Activated CD8-positive, alpha-beta memory T cell treated with anti-CD3 and anti-CD28 coated beads, Interleukin-2, amount 50 U/mL, for 1 hour (primary cell): ENCODE data around the gene RPS10.

Source experiments
- DNase-seq: peaks from one replicate; pipeline ENCODE4 v3.0.0-alpha.2; 2020; ENCODE audit errors: extremely low read depth

RPS10 gene

DNA sequence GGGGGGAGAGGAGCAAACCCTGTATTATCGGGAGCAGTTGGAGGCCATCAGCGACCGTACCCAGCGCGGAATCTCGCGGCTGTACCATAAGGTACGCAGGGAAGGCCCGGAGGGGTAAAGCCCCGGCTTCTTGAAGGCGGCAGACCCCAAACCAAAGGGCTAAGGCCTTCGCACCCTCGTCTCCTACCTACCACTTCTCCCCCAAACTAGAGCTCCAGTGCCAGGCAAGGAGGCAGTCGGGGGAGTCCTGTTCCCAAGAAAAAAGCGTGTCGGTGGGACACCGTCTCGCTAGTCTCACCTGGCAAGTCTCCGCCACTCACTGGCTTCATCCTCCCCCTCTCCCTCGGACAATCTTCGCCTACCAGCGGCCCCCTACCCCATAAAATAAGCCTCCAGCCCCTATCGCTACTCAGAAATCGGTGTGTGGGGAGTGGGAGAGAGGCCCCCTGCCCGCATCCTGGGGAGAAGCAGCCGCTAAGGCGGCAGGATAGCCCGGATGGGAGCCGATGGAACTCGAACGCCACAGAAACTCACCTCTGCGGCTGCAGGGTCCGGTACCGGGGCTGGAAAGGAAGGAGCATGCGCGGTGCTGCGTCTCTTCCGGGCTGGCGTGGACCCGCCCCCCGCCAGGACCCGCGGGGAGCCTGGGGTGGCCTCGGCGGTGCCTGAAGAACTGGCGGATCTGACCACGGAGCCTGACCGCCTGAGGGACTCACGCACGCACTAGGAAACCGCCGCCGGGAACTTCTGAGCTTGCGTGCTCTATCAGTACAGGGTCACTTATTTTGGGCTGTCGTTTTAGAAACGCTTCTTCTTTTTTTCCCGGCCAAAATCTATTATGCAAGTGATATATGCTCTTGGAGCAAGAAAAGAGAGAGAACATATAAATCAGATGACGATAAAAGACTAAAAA is at the start of gene RPS10:
TSS of gene RPS10 (minus strand) at position 572 of the 913 bp plus-strand sequence. CDS start 848 bp downstream, outside the sequence.
- DNase-seq, result peak; percentile 61

DNA sequence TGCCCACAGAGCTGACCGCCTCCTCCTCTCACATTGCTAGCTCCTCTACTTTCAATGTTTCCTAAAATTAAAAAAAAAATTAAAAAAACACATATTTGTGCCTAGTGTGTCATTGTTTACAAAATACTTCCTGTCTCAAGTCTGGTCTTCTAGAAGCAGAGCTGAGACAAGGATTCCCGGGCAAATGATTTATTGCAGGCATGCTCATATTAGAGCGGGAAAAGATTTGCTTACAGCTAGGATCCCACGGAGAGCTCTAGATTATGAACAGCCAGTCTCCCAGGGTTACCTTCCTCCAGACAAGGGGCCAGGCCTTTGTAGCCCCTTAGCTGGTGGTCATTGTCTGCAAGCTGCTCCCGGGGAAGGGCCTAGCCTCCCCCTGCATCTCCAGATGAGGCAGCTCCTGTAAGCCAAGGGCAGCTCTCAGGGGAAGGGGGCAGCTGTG is 49.4 kb upstream of the RPS10 start:
- no peak for DNase-seq

- DNase-seq, result no peak
Measured at GRCh38 chr6:34474754-34475153, 48.9 kb upstream of the RPS10 start.

- no peak for DNase-seq
Measured at GRCh38 chr6:34473967-34474366, 48.1 kb upstream of the RPS10 start.

GRCh38 chr6:34472425-34472824 is 46.6 kb upstream of the RPS10 start:
- DNase-seq, result no peak

DNA sequence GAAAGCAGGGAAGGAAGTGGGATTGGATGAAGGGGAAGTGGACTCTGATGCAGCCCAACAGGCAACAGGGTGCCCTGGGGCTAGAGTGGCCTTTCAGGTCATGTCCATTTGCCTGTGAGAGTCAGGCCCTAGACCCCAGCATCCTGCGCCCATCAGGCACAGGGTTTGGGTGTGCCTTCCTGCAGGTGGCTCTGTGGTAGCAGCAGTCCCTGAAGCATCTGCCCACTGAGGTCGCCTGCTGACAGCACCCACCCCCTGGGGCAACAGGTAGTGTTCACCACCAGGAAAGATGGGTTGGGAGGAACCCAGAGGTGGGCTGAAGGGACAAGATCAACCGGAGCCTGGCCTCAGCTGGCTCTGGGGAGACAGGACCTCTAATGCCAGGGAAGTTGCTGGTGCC is 43.6 kb upstream of the RPS10 start:
- no peak for DNase-seq

- DNase-seq, result no peak
Measured at GRCh38 chr6:34468378-34468892, 42.6 kb upstream of the RPS10 start.

DNA sequence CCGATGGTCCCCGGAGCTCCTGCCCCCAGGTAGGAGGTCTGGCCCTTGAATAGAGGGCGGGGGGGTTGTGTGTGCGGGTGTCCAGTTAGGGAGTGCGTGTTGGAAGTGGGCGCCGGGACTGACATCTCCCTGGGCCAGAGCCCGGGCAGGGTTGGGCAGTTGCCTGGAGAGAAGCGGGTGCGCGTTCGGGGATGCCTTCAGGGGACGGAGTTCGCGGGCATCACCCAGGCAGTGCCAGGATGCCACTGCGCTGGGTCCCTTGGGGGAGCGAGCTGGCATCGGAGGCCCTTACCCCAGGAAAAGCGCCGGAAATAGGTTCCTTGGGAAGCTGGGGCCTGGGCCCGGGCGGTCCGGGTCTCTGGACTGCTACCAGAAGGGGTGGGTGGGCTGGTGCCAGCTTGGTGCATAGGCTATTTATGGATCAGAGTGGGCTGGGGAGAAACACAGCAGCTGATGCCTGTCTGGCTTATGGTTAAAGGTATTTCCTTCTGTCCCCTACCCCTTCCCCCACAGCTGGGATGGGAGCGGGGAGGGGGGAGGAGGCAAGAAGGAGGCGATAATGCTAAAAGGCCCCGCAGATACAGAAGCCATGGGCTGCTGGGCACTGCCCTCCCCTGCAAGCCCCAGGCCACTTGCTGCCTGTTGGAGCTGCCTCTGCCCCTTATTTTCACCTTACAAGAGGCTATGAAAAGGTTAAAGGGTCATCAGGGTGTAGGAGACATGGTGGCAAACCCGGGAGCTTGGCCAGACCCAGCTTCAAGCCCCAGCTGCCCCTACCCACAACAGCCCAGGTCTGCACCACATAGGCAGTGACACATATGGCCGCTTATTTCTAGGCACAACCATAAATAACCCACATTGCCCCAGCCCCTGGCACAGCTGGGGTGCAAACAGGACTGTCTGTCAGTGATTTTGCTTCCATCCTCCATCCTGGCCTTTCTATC is 40.6 kb upstream of the RPS10 start:
- DNase-seq, result no peak

DNA sequence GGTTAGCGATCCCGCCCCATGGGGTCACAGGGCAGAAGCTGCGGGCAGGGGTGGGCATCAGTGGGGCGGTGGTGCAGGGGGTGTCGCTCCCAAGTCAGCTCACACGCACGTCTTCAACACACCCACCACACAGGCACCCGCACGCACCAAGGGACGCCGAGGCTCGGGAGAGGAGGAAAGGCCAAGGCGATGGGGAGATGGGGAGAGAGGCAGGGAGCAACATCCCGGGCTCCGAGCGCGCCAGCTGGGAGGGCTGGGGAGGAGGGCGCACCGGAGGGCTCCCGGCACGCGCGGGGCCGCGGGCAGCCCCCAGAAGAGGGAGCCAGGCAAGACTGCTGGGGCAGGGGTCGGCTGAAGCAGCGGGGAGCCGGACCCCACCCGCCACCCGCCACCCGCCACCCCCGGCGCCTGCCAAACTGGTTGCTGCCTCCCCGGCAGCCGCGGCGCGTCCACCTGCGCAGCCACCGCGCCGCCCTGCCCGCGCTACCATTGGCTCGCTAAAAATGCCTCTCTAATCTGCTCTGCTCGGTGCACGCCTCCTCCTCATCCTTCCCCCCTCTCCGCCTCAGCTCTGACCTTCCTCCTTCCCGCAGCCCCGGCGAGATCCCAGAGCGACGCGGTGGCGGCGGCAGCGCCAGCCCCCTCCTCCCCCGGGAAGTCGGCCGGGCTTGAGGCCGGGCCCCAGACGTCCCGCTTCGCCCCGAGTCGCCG is 39.8 kb upstream of the RPS10 start, which contains the start of gene PACSIN1:
TSS of gene PACSIN1 (plus strand) at position 546 of the 711 bp plus-strand sequence. CDS start 60,230 bp downstream, outside the sequence.
- no peak for DNase-seq

DNA sequence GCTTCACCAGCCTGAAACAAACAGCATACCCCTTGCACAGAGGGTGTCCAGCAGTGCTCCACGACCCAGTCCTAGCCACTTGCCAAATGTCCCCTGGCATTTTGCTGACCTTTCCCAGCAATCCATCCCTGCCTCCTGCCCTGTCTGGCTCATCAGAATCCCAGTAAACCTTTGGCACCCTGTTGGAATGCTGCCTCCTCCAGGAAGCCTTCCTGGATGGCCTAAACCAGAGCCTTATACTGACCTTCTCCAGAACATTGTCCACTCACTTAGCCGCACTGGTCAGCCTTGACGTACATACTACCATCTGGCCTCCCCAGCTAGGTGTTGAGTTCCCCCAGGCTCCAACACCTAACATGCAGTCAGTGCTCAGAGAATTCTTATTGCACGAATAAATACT is 38.0 kb upstream of the RPS10 start:
- no peak for DNase-seq

DNA sequence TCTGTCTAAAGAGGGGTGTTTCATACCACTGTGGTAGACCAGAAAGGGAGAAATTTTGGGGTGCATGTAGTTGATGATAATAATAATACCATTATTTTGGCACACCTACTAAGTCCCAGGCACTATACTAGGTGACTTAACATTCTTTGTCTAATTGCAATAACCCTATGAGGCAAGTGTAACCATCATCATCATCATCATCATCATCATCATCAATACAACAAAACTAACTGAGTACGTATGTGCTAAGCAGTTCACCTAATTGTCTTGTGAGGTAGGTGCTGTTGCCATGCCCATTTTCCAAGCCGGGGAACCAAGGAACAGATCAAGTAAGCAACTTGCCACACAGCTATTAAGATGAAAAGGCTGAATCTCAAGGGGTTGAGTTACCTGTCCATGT is 37.4 kb upstream of the RPS10 start:
- no peak for DNase-seq

GRCh38 chr6:34462551-34462971 is 36.7 kb upstream of the RPS10 start:
- DNase-seq, result no peak

DNA sequence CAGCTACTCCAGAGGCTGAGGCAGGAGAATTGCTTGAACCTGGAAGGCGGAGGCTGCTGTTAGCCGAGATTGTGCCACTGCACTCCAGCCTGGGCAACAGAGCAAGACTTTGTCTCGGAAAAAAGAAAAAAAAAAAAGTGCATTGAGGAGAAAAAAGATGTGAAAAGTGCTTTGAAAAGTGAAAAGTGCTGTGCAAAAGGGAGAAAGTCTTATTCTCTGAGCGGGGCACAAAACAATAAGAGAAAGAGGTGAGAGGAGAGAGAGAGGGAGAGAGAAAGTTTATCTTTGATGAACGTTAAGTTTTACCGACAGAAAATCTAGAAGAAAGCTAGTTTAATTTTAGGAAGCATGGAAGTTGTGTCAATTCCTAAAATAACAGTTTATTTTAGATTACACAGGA is 36.1 kb upstream of the RPS10 start:
- DNase-seq, result no peak

DNA sequence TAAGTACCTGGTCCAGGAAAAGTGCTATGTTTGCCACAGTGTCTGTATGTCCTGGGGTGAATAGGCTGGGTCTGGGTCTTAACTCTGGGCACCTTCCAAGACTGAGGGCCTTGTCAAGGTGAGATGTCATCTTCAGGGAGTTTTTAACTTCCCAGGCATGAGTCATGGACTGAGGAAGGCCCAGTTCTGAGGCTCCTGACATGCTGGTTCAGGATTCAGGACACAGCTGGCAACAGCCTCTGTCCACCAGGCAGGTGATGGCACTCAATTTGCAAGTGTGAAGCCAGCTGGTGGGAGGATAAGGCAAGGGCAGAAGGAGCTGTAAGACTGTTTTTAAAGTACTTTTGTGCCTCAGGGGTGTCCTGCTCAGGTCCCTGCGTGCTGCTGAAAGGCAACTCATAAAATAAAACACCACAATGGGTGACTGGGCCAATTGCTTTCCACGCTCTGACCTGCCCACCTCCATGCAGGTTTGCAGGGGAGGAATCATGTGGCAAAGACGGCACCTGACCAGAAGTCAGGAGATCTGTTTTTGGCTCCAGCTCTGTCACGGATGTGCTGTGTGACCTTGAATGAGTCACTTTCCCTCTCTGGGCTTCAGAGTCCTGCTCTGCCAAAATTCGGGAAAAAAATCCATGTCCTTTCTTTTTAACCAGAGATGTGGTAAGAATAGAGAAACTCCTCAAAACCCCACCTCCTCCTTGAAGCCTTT is 35.1 kb upstream of the RPS10 start:
- DNase-seq, result no peak

DNA sequence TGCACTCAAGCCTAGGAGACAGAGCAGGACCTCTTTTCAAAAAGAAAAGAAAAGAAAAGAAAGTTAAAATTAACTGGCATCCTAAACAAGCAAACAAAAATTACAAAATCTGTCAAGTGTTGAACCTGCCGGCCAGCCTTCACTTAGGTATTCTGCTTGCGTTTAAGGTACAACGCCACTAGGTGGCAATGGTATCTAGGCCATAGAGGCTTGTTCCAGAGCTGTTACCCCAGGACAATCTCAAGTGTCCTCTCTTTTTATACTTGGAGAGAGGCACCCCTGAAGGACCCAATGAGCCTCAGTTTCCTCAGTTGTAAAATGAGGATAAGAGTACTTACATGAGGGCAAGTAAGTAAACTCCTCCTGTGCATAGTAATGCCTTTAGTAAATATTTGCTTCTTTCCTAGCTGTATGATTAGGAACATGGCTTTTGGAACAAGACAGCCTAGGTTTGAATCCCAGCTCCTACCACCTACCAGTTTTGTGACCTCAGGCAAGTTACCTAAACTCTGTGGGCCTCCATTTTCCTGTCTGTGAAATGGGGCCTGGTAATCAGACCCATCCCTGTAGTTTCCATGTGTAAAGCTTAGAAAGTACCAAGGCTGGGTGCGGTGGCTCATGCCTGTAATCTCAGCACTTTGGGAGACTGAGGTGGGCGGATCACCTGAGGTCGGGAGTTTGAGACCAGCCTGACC is 34.2 kb upstream of the RPS10 start:
- DNase-seq, result no peak

- DNase-seq, result no peak
Measured at GRCh38 chr6:34457742-34458735, 32.2 kb upstream of the RPS10 start.

GRCh38 chr6:34457382-34457741 is 31.5 kb upstream of the RPS10 start:
- DNase-seq, result no peak

- DNase-seq, result no peak
Measured at GRCh38 chr6:34455831-34456230, 30.0 kb upstream of the RPS10 start.

DNA sequence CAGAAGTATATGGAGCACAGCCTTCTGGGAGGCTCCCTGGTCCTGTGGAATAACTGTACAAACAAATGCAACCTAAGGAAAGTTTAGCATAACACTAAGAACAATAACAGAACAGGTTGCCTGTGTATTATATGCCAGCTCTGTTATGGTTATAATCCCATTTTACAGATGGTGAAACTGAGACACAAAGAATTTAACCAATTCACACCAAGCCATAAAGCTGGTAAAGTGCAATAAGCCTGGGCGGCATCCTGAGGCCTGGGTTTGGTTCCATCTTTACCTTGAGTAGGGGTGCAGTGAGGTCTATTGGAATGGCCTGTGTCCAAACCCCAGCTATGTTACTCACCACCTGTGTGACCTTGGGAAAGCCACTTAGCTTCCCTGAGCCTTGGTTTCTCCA is 25.3 kb upstream of the RPS10 start:
- no peak for DNase-seq
